ENCODE measurements around the gene GJD4.

GJD4 gene

GRCh38 chr10:35567951-35568350, 37.2 kb upstream of the GJD4 start:
- no peak for TF ChIP-seq CTCF (IDR thresholded peaks at IDR 0.05; ENCODE audit: poor library complexity, severe bottlenecking)
- H3K27me3 ChIP-seq (ENCODE audit: insufficient read depth, poor library complexity, severe bottlenecking): no peaks in the 10 kb centered on the region
- no peaks in the 10 kb centered on the region for H3K9me3 ChIP-seq (ENCODE audit: severe bottlenecking)
- peaks cover 40% of the 10 kb centered on the region for H3K36me3 ChIP-seq (ENCODE audit: low read depth)
- ATAC-seq (ENCODE audit: low read depth): no peak
- no peak for DNase-seq (ENCODE audit: low spot score)
- no peak overlapping the region for H3K4me3 ChIP-seq (ENCODE audit: severe bottlenecking)
- peaks cover 2% of the 10 kb centered on the region for H3K4me1 ChIP-seq (ENCODE audit: insufficient read depth, poor library complexity, severe bottlenecking)
- no peak overlapping the region for H3K27ac ChIP-seq (ENCODE audit: poor library complexity, severe bottlenecking)

DNA sequence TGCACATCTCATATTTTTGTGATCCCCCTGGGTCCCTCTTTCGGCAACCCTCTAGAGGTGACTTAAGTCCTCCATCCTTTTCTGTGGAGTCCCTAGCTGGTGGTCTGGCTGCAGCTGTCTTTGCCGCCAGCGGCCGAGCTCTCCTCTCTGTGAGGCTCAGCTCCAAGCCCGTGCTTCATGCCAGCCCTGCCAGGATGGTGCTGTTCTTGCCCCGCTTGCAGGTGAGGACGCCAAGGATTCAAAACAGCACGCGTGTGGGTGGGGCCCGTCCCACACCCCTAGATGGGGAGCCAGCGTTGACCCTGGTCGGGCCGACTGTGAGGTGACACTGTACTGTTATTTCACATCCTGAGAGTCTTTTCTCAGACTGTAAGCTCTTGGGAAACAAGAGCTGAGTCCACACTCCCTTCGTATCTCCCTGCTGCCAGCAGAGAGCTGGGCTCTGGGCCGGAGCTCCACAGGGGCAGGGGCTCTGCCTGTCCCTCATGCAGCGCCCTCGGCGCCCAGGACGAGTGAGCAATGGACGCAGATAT, 36.6 kb upstream of the GJD4 start:
- no peaks in the 10 kb centered on the region for H3K27me3 ChIP-seq (ENCODE audit: insufficient read depth, poor library complexity, severe bottlenecking)
- peaks cover 40% of the 10 kb centered on the region for H3K36me3 ChIP-seq (ENCODE audit: low read depth)
- TF ChIP-seq CTCF (IDR thresholded peaks at IDR 0.05; ENCODE audit: poor library complexity, severe bottlenecking): no peak
- DNase-seq (ENCODE audit: low spot score) (no peak), ATAC-seq (ENCODE audit: low read depth) (no peak)
- no peaks in the 10 kb centered on the region for H3K9me3 ChIP-seq (ENCODE audit: severe bottlenecking)
- H3K27ac ChIP-seq (ENCODE audit: poor library complexity, severe bottlenecking): no peak overlapping the region
- no peaks in the 10 kb centered on the region for H3K4me1 ChIP-seq (ENCODE audit: insufficient read depth, poor library complexity, severe bottlenecking)
- no peak overlapping the region for H3K4me3 ChIP-seq (ENCODE audit: severe bottlenecking)

DNA sequence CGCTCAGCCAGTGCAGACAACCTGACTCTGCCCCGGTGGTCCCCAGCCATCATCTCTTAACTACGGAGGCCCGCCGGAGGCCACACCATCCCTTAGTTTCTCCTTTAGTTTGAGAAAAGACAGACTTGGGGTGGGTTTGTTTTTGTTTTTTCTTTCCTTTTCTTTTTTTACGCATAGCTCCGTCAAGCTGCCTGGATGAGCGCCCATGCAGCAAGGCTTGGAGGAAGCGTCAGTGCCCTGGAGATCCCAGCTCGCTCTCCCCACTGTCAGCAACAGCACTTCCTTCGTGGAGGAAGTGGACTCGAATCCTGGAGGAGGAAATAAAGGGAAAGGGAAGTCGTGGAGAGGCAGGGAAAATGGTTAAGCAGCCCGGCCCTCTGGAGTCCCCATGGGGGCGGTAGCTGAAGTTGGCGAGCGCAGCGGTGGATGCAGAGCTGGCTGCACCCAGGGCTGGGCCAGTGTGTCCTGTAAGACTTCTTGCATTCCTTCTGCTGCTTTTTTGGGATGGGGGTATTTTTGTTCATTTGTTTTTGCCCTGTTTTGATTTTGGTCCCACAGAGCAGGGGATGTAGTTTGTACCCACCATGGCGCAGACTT, 35.9 kb upstream of the GJD4 start:
- no peak for ATAC-seq (ENCODE audit: low read depth)
- Histone ChIP-seq H3K4me1 (ENCODE audit: insufficient read depth, poor library complexity, severe bottlenecking) (no peaks in the 10 kb centered on the region), H3K27ac (ENCODE audit: poor library complexity, severe bottlenecking) (no peak overlapping the region), H3K36me3 (ENCODE audit: low read depth) (peaks cover 40% of the 10 kb centered on the region), H3K4me3 (ENCODE audit: severe bottlenecking) (no peak overlapping the region), H3K9me3 (ENCODE audit: severe bottlenecking) (no peaks in the 10 kb centered on the region), H3K27me3 (ENCODE audit: insufficient read depth, poor library complexity, severe bottlenecking) (no peaks in the 10 kb centered on the region)
- no peak for TF ChIP-seq CTCF (IDR thresholded peaks at IDR 0.05; ENCODE audit: poor library complexity, severe bottlenecking)
- DNase-seq (ENCODE audit: low spot score): no peak

DNA sequence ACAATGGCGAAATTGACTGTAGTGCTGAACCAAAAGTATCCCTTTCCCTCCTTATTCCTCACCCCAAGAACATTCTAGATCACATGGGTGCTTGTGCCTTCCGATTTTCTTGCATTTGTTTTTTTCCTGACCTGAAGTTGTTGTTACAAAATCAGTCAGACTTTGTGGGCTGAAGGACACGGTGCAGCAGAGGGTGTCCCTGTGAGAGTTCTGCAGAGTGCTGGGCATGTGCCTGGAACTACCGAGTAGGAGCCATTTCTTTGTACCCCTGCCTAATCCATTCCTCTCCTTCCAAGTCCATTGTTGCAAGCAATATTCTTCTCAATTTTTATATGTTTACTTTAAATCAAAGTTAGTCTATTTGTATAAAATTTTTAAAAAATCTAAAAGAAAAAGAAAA, 35.3 kb upstream of the GJD4 start:
- TF ChIP-seq CTCF (IDR thresholded peaks at IDR 0.05; ENCODE audit: poor library complexity, severe bottlenecking): no peak
- Histone ChIP-seq H3K9me3 (ENCODE audit: severe bottlenecking) (no peaks in the 10 kb centered on the region), H3K27ac (ENCODE audit: poor library complexity, severe bottlenecking) (no peak overlapping the region), H3K4me3 (ENCODE audit: severe bottlenecking) (no peak overlapping the region), H3K36me3 (ENCODE audit: low read depth) (peaks cover 40% of the 10 kb centered on the region), H3K27me3 (ENCODE audit: insufficient read depth, poor library complexity, severe bottlenecking) (no peaks in the 10 kb centered on the region), H3K4me1 (ENCODE audit: insufficient read depth, poor library complexity, severe bottlenecking) (no peaks in the 10 kb centered on the region)
- no peak for DNase-seq (ENCODE audit: low spot score)
- ATAC-seq (ENCODE audit: low read depth): no peak

- ATAC-seq (ENCODE audit: low read depth): no peak
- no peaks in the 10 kb centered on the region for H3K27me3 ChIP-seq (ENCODE audit: insufficient read depth, poor library complexity, severe bottlenecking)
- H3K9me3 ChIP-seq (ENCODE audit: severe bottlenecking): no peaks in the 10 kb centered on the region
- H3K27ac ChIP-seq (ENCODE audit: poor library complexity, severe bottlenecking): no peak overlapping the region
- H3K36me3 ChIP-seq (ENCODE audit: low read depth): peaks cover 40% of the 10 kb centered on the region
- DNase-seq (ENCODE audit: low spot score): no peak
- no peak for TF ChIP-seq CTCF (IDR thresholded peaks at IDR 0.05; ENCODE audit: poor library complexity, severe bottlenecking)
- H3K4me3 ChIP-seq (ENCODE audit: severe bottlenecking): no peak overlapping the region
- no peaks in the 10 kb centered on the region for H3K4me1 ChIP-seq (ENCODE audit: insufficient read depth, poor library complexity, severe bottlenecking)
Observed at GRCh38 chr10:35570397-35570796, 34.7 kb upstream of the GJD4 start.

Measured in RWPE2 (cell line).